Peyer's patch (tissue), 4 donors: ENCODE data around the gene KITLG.

Experiments
- POLR2A ChIP-seq, 2 donors: fragments of 450-650 bp; IDR thresholded peaks; one replicate each; pipeline ENCODE4 v1.5.1; 2017; ENCODE audit warnings: antibody characterized with exemption in 2 of 2, mild to moderate bottlenecking in 2 of 2, moderate library complexity in 2 of 2
- TF ChIP-seq, protein P1 (sequence below), 6 experiments: fragments of 450-650 bp in 4 of 6; fragments of 200-600 bp in 2 of 6; sonication (generic) in 1 of 6; IDR thresholded peaks; one replicate each; pipeline ENCODE4 v1.5.1; 2017 to 2019; ENCODE audit warnings: antibody characterized with exemption in 6 of 6, mild to moderate bottlenecking in 3 of 6, moderate library complexity in 1 of 6

DNA sequence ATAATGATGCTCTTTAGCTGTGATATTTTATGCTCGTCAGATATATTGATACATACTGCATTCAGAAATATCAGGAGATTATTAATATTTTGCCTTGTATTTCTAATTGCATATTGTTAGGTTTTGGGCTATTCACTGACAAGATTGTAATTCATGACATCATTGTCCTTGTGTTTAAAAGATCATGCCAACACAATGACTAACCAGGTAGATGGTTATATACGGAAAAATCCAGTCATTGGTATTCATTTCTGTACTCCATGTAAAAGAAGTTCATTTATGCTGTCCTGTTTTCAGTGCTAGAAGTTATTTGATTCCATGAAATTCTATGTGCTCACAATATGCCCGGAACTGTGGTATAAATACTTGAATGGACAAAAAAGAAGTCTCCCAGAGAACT lies 107.5 kb downstream of the KITLG start:
- TF ChIP-seq, protein P1, sequence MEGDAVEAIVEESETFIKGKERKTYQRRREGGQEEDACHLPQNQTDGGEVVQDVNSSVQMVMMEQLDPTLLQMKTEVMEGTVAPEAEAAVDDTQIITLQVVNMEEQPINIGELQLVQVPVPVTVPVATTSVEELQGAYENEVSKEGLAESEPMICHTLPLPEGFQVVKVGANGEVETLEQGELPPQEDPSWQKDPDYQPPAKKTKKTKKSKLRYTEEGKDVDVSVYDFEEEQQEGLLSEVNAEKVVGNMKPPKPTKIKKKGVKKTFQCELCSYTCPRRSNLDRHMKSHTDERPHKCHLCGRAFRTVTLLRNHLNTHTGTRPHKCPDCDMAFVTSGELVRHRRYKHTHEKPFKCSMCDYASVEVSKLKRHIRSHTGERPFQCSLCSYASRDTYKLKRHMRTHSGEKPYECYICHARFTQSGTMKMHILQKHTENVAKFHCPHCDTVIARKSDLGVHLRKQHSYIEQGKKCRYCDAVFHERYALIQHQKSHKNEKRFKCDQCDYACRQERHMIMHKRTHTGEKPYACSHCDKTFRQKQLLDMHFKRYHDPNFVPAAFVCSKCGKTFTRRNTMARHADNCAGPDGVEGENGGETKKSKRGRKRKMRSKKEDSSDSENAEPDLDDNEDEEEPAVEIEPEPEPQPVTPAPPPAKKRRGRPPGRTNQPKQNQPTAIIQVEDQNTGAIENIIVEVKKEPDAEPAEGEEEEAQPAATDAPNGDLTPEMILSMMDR (IDR thresholded peaks at IDR 0.05) = no peak
- no peak for TF ChIP-seq POLR2A (IDR thresholded peaks at IDR 0.05)
